ENCODE measurements around the gene APOH. TPM values are rescaled to one million over a fixed set of nuclear protein-coding genes. Genes with fewer than 3 reads are reported as not detected.

The APOH gene
- total and polyA plus RNA-seq, 2 of the 13 experiments (the other 11 are each of a cell fraction or from before 2014, with no cell fraction given): 4,846 to 5,748 TPM

GRCh38 chr17:66191593-66192377 is 37.4 kb downstream of the APOH start, which contains the start of gene CEP112 (continued):
- TF ChIP-seq ZBTB38 (CRISPR knock-in tag; IDR thresholded peaks at IDR 0.05) (0 out of 2 replicates have a peak, but pooled peaks have one; percentile 14), ZNF260 (CRISPR knock-in tag; IDR thresholded peaks at IDR 0.05; ENCODE audit: borderline replicate concordance, low read depth) (no peak), E2F2 (CRISPR knock-in tag; IDR thresholded peaks at IDR 0.05; ENCODE audit: borderline replicate concordance) (no peak; the same call in 1 of the 2 replicates), MXD1 (CRISPR knock-in tag; IDR thresholded peaks at IDR 0.05) (peak; percentile 63; the same call in 1 of the 2 replicates), TAF15 (IDR thresholded peaks at IDR 0.05; ENCODE audit: low read depth, low read length, poor library complexity, severe bottlenecking) (peak; percentile 79), ZNF569 (CRISPR knock-in tag; IDR thresholded peaks at IDR 0.05; ENCODE audit: borderline replicate concordance) (no peak), BCLAF1 (IDR thresholded peaks at IDR 0.05) (no peak), ZXDC (CRISPR knock-in tag; IDR thresholded peaks at IDR 0.05) (no peak), CEBPG (CRISPR knock-in tag; IDR thresholded peaks at IDR 0.05) (no peak), ONECUT2 (CRISPR knock-in tag; IDR thresholded peaks at IDR 0.05) (no peak), KMT2B (CRISPR knock-in tag; IDR thresholded peaks at IDR 0.05) (no peak), CSRNP1 (CRISPR knock-in tag; IDR thresholded peaks at IDR 0.05) (peak; percentile 86; the same call in 1 of the 2 replicates), ZFYVE20 (CRISPR knock-in tag; IDR thresholded peaks at IDR 0.05; ENCODE audit: borderline replicate concordance, low read depth) (no peak), SAFB2 (CRISPR knock-in tag; IDR thresholded peaks at IDR 0.05; ENCODE audit: borderline replicate concordance, low read depth) (0 out of 2 replicates have a peak, but pooled peaks have one; percentile 63), TBP (CRISPR knock-in tag; IDR thresholded peaks at IDR 0.05) (no peak), STAT6 (CRISPR knock-in tag; IDR thresholded peaks at IDR 0.05; ENCODE audit: borderline replicate concordance) (no peak)

Measured in HepG2 (cell line).